ENCODE results near the gene RAD51D. TPM values are rescaled to one million over a fixed set of nuclear protein-coding genes. Genes with fewer than 3 reads are reported as not detected.

The RAD51D gene
- total and polyA plus RNA-seq, 8 donors = 13.6 to 20.8 (median 16.4) TPM

DNA sequence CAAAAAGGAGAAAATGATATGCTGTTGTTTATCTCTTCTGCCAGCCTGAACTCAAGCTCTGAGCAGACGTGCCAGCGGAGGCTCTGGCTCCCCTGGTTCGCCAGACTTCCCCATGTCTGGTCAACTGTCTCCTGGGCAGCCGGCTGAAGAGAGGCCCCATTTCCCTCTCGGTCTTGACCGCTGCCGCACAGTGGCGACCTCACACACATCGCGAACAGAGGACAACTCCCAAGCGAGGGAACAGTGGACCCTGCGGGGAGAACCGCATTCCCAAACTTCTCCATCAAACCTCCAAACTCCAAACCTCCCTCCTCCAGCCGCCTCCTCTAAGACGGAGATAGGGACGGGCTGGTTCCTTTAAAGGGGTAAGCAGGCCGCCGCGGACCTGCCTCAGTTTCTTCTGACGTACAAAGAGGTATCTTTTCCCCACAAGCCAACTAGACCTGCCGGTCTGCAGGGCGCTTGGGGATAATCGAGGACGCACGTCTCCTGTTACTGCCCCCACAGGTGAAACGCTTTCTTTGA lies 31.2 kb downstream of the RAD51D start:
- peak overlapping the region; percentile 91 to 95 for H3K4me3 ChIP-seq
- TF ChIP-seq, protein P1, sequence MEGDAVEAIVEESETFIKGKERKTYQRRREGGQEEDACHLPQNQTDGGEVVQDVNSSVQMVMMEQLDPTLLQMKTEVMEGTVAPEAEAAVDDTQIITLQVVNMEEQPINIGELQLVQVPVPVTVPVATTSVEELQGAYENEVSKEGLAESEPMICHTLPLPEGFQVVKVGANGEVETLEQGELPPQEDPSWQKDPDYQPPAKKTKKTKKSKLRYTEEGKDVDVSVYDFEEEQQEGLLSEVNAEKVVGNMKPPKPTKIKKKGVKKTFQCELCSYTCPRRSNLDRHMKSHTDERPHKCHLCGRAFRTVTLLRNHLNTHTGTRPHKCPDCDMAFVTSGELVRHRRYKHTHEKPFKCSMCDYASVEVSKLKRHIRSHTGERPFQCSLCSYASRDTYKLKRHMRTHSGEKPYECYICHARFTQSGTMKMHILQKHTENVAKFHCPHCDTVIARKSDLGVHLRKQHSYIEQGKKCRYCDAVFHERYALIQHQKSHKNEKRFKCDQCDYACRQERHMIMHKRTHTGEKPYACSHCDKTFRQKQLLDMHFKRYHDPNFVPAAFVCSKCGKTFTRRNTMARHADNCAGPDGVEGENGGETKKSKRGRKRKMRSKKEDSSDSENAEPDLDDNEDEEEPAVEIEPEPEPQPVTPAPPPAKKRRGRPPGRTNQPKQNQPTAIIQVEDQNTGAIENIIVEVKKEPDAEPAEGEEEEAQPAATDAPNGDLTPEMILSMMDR (IDR thresholded peaks at IDR 0.05) = no peak
- intact Hi-C loops (cut with DNase I) = loop anchor here in 1 of 2 donors (10.0 kb wide), 1 partner anchor 84 kb away; no protein-coding TSS in a partner anchor
- no peaks in the 10 kb centered on the region for H3K27me3 ChIP-seq
- H3K36me3 ChIP-seq = no peaks in the 10 kb centered on the region
- ATAC-seq (peak; percentile 58), DNase-seq (peak; percentile 39 to 90 (median 62))
- H3K27ac ChIP-seq = peak overlapping the region; percentile 90 to 94
- H3K9me3 ChIP-seq = no peaks in the 10 kb centered on the region
- peaks cover 0 to 45% of the 10 kb centered on the region in 2 donors for H3K4me1 ChIP-seq

GRCh38 chr17:35087731-35088355 lies 31.8 kb downstream of the RAD51D start:
- H3K4me1 ChIP-seq = peaks cover 0 to 50% of the 10 kb centered on the region in 2 donors
- ATAC-seq (peak; percentile 3), DNase-seq (peak in 2 of 4 donors; percentile 37 to 43)
- no peaks in the 10 kb centered on the region for H3K9me3 ChIP-seq
- no peaks in the 10 kb centered on the region for H3K36me3 ChIP-seq
- no peaks in the 10 kb centered on the region for H3K27me3 ChIP-seq
- H3K27ac ChIP-seq = peak overlapping the region; percentile 90 to 94
- intact Hi-C loops (cut with DNase I) = loop anchor here in 1 of 2 donors (10.0 kb wide), 1 partner anchor 83 kb away; no protein-coding TSS in a partner anchor
- peak overlapping the region; percentile 91 to 95 for H3K4me3 ChIP-seq
- TF ChIP-seq, protein P1 (IDR thresholded peaks at IDR 0.05) = no peak

DNA sequence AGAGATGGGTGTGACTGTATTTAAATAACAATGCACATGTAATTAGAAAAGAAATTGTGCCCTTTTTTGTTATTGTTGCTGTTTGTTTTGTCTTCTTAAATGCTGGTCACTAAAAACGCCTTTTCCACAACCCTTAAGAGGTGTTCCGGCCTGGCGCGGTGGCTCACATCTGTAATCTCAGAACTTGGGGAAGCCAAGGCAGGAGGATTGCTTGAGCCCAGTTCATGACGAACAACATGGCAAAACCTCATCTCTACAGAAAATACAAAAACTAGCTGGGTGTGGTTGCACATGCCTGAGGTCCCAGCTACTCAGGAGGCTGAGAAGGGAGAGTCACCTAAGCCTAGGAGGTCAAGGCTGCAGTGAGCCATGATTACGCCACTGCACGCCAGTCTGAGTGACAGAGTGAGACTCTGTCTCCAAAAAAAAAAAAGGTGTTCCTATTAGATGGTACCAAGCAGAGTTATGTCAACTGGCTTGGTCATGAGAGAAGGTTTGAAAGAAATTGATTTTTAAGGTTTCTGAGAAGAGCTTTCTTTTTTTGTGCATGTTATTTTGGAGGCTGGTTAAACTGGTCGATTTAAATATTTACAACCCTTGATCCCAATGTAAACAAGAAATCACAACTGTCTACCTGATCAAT lies 32.6 kb downstream of the RAD51D start:
- DNase-seq (no peak), ATAC-seq (no peak)
- TF ChIP-seq, protein P1 (IDR thresholded peaks at IDR 0.05) = no peak
- Histone ChIP-seq H3K27ac (no peak overlapping the region), H3K27me3 (no peaks in the 10 kb centered on the region), H3K4me1 (peaks cover 4 to 58% of the 10 kb centered on the region in 2 donors), H3K9me3 (no peaks in the 10 kb centered on the region), H3K4me3 (peak overlapping the region in 1 of 2 donors; percentile 95), H3K36me3 (no peaks in the 10 kb centered on the region)
- intact Hi-C loops (cut with DNase I) = loop anchor here in 1 of 2 donors (10.0 kb wide), 1 partner anchor 82 kb away; no protein-coding TSS in a partner anchor

- no peak for ATAC-seq
- no peaks in the 10 kb centered on the region for H3K9me3 ChIP-seq
- DNase-seq = no peak
- no peaks in the 10 kb centered on the region for H3K27me3 ChIP-seq
- no peak overlapping the region for H3K4me3 ChIP-seq
- H3K27ac ChIP-seq = no peak overlapping the region
- no peaks in the 10 kb centered on the region for H3K36me3 ChIP-seq
- intact Hi-C loops (cut with DNase I) = loop anchor here in 1 of 2 donors (10.0 kb wide), 1 partner anchor 81 kb away; no protein-coding TSS in a partner anchor
- H3K4me1 ChIP-seq = peaks cover 6 to 67% of the 10 kb centered on the region in 2 donors
- TF ChIP-seq, protein P1 (IDR thresholded peaks at IDR 0.05) = no peak
Measured at GRCh38 chr17:35086164-35086563, 33.5 kb downstream of the RAD51D start.

DNA sequence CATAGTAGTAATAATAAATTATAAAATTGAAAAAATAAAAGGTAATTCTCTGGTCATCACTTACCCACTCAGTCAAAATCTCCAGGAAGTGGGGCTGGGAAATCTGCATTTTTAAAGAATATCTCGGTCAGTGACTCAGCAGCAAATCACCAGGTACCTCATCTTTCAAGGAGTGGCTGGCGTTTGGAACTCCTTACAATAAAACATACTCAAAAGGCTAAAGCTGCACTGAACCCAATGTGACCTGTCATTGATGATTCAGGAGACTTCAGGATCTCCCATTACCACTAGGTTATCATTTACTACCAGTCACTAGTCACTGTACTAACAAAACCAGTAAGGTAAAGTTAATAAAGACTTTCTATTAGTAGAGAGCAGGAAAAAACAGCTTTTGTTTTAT lies 34.7 kb downstream of the RAD51D start:
- H3K4me3 ChIP-seq = no peak overlapping the region

More for the DNA sequence above, 34.7 kb downstream of the RAD51D start:
- H3K36me3 ChIP-seq = no peaks in the 10 kb centered on the region
- H3K4me1 ChIP-seq = peaks cover 6 to 74% of the 10 kb centered on the region in 2 donors
- intact Hi-C loops (cut with DNase I) = loop anchor here in 1 of 2 donors (10.0 kb wide), 1 partner anchor 80 kb away; no protein-coding TSS in a partner anchor
- no peak for DNase-seq
- no peak overlapping the region for H3K27ac ChIP-seq
- H3K27me3 ChIP-seq = no peaks in the 10 kb centered on the region
- no peak for ATAC-seq
- no peaks in the 10 kb centered on the region for H3K9me3 ChIP-seq
- TF ChIP-seq, protein P1 (IDR thresholded peaks at IDR 0.05) = no peak
